CD4-positive, alpha-beta memory T cell (primary cell): ENCODE measurements around the gene CACNA1D. TPM values are rescaled to one million over a fixed set of nuclear protein-coding genes. Genes with fewer than 3 reads are reported as not detected.

ENCODE experiments used
- CTCF ChIA-PET: fragments of 350-600 bp; sonication (Branson Sonifier 250); formaldehyde crosslinking; loops from one replicate; lab custom pipeline; 2021; ENCODE audit warnings: inconsistent platforms; ENCODE audit not compliant: partially characterized antibody; lab: Charles Lee
- POLR2A ChIA-PET: fragments of 350-600 bp; sonication (Branson Sonifier 250); formaldehyde crosslinking; loops from one replicate; lab custom pipeline; 2021; ENCODE audit not compliant: partially characterized antibody; lab: Charles Lee
- DNase-seq, 5 donors: peaks; one replicate each; pipeline versions ENCODE4 v3.0.0 to v3.0.0-alpha.2; 2020 to 2022; ENCODE audit warnings: mixed read lengths in 1 of 5
- H3K27ac ChIP-seq: one replicate; pipeline ENCODE4 v1.7.0; 2013; ENCODE audit warnings: low read depth, low read length
- H3K27me3 ChIP-seq: 2 replicates; pipeline ENCODE4 v1.7.0; 2013; ENCODE audit warnings: mild to moderate bottlenecking, low read length, moderate library complexity; ENCODE audit not compliant: insufficient read depth
- H3K36me3 ChIP-seq: 2 replicates; pipeline ENCODE4 v1.7.0; 2013; ENCODE audit warnings: mild to moderate bottlenecking, low read length, moderate library complexity; ENCODE audit not compliant: insufficient read depth
- H3K4me1 ChIP-seq: 2 replicates; pipeline ENCODE4 v1.7.0; 2013; ENCODE audit warnings: mild to moderate bottlenecking, low read length, moderate library complexity; ENCODE audit not compliant: insufficient read depth
- H3K4me3 ChIP-seq, 2 donors: one replicate each; pipeline ENCODE4 v1.7.0; 2013; ENCODE audit warnings: low read length in 2 of 2, mild to moderate bottlenecking in 1 of 2
- H3K9me3 ChIP-seq, 2 donors: one replicate each; pipeline ENCODE4 v1.7.0; 2013; ENCODE audit warnings: low read length in 2 of 2, control low read depth in 1 of 2; ENCODE audit not compliant: control insufficient read depth in 1 of 2
- H3K27ac Mint-ChIP-seq, 7 donors: one replicate each; pipeline ENCODE4 v1.8.0; 2020 to 2021; ENCODE audit warnings: mixed read lengths in 7 of 7, mild to moderate bottlenecking in 6 of 7, inconsistent platforms in 3 of 7, moderate library complexity in 3 of 7
- H3K27me3 Mint-ChIP-seq, 2 donors: one replicate each; pipeline ENCODE4 v1.8.0; 2020 to 2021; ENCODE audit warnings: mixed read lengths in 2 of 2
- H3K36me3 Mint-ChIP-seq, 2 donors: one replicate each; pipeline ENCODE4 v1.8.0; 2020 to 2021; ENCODE audit warnings: mixed read lengths in 2 of 2, inconsistent platforms in 1 of 2, mild to moderate bottlenecking in 1 of 2
- H3K4me1 Mint-ChIP-seq, 4 donors: one replicate each; pipeline ENCODE4 v1.8.0; 2020 to 2021; ENCODE audit warnings: mixed read lengths in 4 of 4, mild to moderate bottlenecking in 1 of 4
- H3K4me3 Mint-ChIP-seq, 8 donors: one replicate each; pipeline ENCODE4 v1.8.0; 2020 to 2021; ENCODE audit warnings: mixed read lengths in 8 of 8, mild to moderate bottlenecking in 7 of 8, moderate library complexity in 6 of 8, inconsistent platforms in 3 of 8
- H3K9me3 Mint-ChIP-seq, 8 donors: one replicate each; pipeline ENCODE4 v1.8.0; 2020 to 2021; ENCODE audit warnings: mixed read lengths in 8 of 8, mild to moderate bottlenecking in 5 of 8, inconsistent platforms in 3 of 8, moderate library complexity in 1 of 8
- intact Hi-C: fragments of 100-400 bp; cut with micrococcal nuclease; formaldehyde crosslinking; loops from one replicate; pipeline ENCODE4 v1.15.1; 2023
- polyA plus RNA-seq, 2 donors: library from polyadenylated mRNA; unstranded; fragments of 300-500 nt; fragmentation: Illumina TruSeq; gene quantifications; one replicate each; pipeline ENCODE4 v1.2.3, GENCODE V29; 2021
- total RNA-seq, 2 experiments: library from RNA; stranded (reverse); gene quantifications; one replicate each; pipeline ENCODE4 v1.2.3, GENCODE V29; 2021

Gene CACNA1D
- total and polyA plus RNA-seq, 4 experiments from 2014 or later = 0.06 TPM; not detected in 3

GRCh38 chr3:53694666-53695323 is 200.4 kb downstream of the CACNA1D start:
- H3K4me3 Mint-ChIP-seq = peak overlapping the region in 1 of 8 donors; percentile 4
- Histone ChIP-seq H3K27me3 (no peaks in the 10 kb centered on the region), H3K36me3 (no peaks in the 10 kb centered on the region), H3K9me3 (no peaks in the 10 kb centered on the region), H3K27ac (no peak overlapping the region), H3K4me3 (no peak overlapping the region), H3K4me1 (no peaks in the 10 kb centered on the region)
- no peaks in the 10 kb centered on the region for H3K36me3 Mint-ChIP-seq
- H3K27ac Mint-ChIP-seq = no peak overlapping the region
- H3K4me1 Mint-ChIP-seq = peaks cover 0 to 2% (median 0%) of the 10 kb centered on the region in 4 donors
- peaks cover 3 to 15% of the 10 kb centered on the region in 2 donors for H3K27me3 Mint-ChIP-seq
- POLR2A ChIA-PET = no interaction called here
- no peak for DNase-seq
- CTCF ChIA-PET = no interaction called here
- H3K9me3 Mint-ChIP-seq = peaks cover 0 to 2% (median 0%) of the 10 kb centered on the region in 8 donors
- intact Hi-C loops = no loop called here

GRCh38 chr3:53695324-53695690 is 200.9 kb downstream of the CACNA1D start:
- H3K4me3 Mint-ChIP-seq = peak overlapping the region in 1 of 8 donors; percentile 4
- no peaks in the 10 kb centered on the region for H3K4me1 ChIP-seq
- no peak overlapping the region for H3K27ac ChIP-seq
- peaks cover 3 to 15% of the 10 kb centered on the region in 2 donors for H3K27me3 Mint-ChIP-seq
- H3K4me1 Mint-ChIP-seq = peaks cover 0 to 2% (median 0%) of the 10 kb centered on the region in 4 donors
- intact Hi-C loops = no loop called here
- H3K27me3 ChIP-seq = no peaks in the 10 kb centered on the region
- DNase-seq = no peak
- no peak overlapping the region for H3K27ac Mint-ChIP-seq
- peaks cover 0 to 2% (median 0%) of the 10 kb centered on the region in 8 donors for H3K9me3 Mint-ChIP-seq
- H3K9me3 ChIP-seq = no peaks in the 10 kb centered on the region
- no peaks in the 10 kb centered on the region for H3K36me3 Mint-ChIP-seq
- no peak overlapping the region for H3K4me3 ChIP-seq
- ChIA-PET CTCF (no interaction called here), POLR2A (no interaction called here)
- no peaks in the 10 kb centered on the region for H3K36me3 ChIP-seq

GRCh38 chr3:53696401-53697172 is 202.2 kb downstream of the CACNA1D start:
- intact Hi-C loops = no loop called here
- Histone ChIP-seq H3K9me3 (no peaks in the 10 kb centered on the region), H3K4me1 (no peaks in the 10 kb centered on the region), H3K4me3 (no peak overlapping the region), H3K27me3 (no peaks in the 10 kb centered on the region), H3K27ac (no peak overlapping the region), H3K36me3 (no peaks in the 10 kb centered on the region)
- POLR2A ChIA-PET = no interaction called here
- Mint-ChIP-seq H3K4me3 (no peak overlapping the region), H3K27ac (no peak overlapping the region), H3K9me3 (peaks cover 0 to 2% (median 0%) of the 10 kb centered on the region in 8 donors), H3K27me3 (peaks cover 3 to 15% of the 10 kb centered on the region in 2 donors), H3K36me3 (no peaks in the 10 kb centered on the region), H3K4me1 (peaks cover 0 to 2% (median 0%) of the 10 kb centered on the region in 4 donors)
- CTCF ChIA-PET = interaction anchor here (0.6 to 1.4 kb wide), 2 partner anchors 12 to 13 kb away, joined by 3 read pairs; no protein-coding TSS in a partner anchor
- DNase-seq = no peak

GRCh38 chr3:53700441-53700840 is 206.0 kb downstream of the CACNA1D start:
- intact Hi-C loops = no loop called here
- H3K36me3 Mint-ChIP-seq = no peaks in the 10 kb centered on the region
- peaks cover 0 to 2% (median 0%) of the 10 kb centered on the region in 4 donors for H3K4me1 Mint-ChIP-seq
- Histone ChIP-seq H3K4me3 (no peak overlapping the region), H3K4me1 (no peaks in the 10 kb centered on the region), H3K36me3 (no peaks in the 10 kb centered on the region), H3K27ac (no peak overlapping the region), H3K27me3 (no peaks in the 10 kb centered on the region), H3K9me3 (no peaks in the 10 kb centered on the region)
- H3K9me3 Mint-ChIP-seq = peaks cover 0 to under 1% (median 0%) of the 10 kb centered on the region in 8 donors
- ChIA-PET CTCF (interaction anchor here (1.8 kb wide), 1 partner anchor 9 kb away, joined by 12 read pairs; no protein-coding TSS in a partner anchor), POLR2A (no interaction called here)
- no peak overlapping the region for H3K27ac Mint-ChIP-seq
- DNase-seq = no peak
- H3K27me3 Mint-ChIP-seq = peaks cover 0 to 13% of the 10 kb centered on the region in 2 donors
- no peak overlapping the region for H3K4me3 Mint-ChIP-seq

GRCh38 chr3:53702776-53703530 is 208.5 kb downstream of the CACNA1D start:
- Histone ChIP-seq H3K27ac (no peak overlapping the region), H3K4me3 (no peak overlapping the region), H3K9me3 (no peaks in the 10 kb centered on the region), H3K4me1 (no peaks in the 10 kb centered on the region), H3K36me3 (no peaks in the 10 kb centered on the region), H3K27me3 (no peaks in the 10 kb centered on the region)
- Mint-ChIP-seq H3K27ac (no peak overlapping the region), H3K4me3 (no peak overlapping the region), H3K9me3 (no peaks in the 10 kb centered on the region), H3K27me3 (peaks cover 0 to 6% of the 10 kb centered on the region in 2 donors), H3K36me3 (no peaks in the 10 kb centered on the region), H3K4me1 (peaks cover 0 to 2% (median 0%) of the 10 kb centered on the region in 4 donors)
- CTCF ChIA-PET = no interaction called here
- POLR2A ChIA-PET = no interaction called here
- intact Hi-C loops = no loop called here
- no peak for DNase-seq

- H3K9me3 ChIP-seq = no peaks in the 10 kb centered on the region
- no peaks in the 10 kb centered on the region for H3K36me3 ChIP-seq
- no peaks in the 10 kb centered on the region for H3K9me3 Mint-ChIP-seq
- POLR2A ChIA-PET = no interaction called here
- no peaks in the 10 kb centered on the region for H3K36me3 Mint-ChIP-seq
- H3K27ac Mint-ChIP-seq = no peak overlapping the region
- H3K4me1 ChIP-seq = no peaks in the 10 kb centered on the region
- H3K4me3 ChIP-seq = no peak overlapping the region
- H3K27ac ChIP-seq = no peak overlapping the region
- CTCF ChIA-PET = no interaction called here
- H3K4me3 Mint-ChIP-seq = no peak overlapping the region
- H3K27me3 ChIP-seq = no peaks in the 10 kb centered on the region
- intact Hi-C loops = no loop called here
- H3K4me1 Mint-ChIP-seq = peaks cover 0 to 2% (median 0%) of the 10 kb centered on the region in 4 donors
- DNase-seq = no peak
- no peaks in the 10 kb centered on the region for H3K27me3 Mint-ChIP-seq
Measured at GRCh38 chr3:53703630-53704362, 209.4 kb downstream of the CACNA1D start.
